GM13976 (cell line): ENCODE data around the gene C1QL2.

Experiments used
- DNase-seq: peaks from one replicate; pipeline ENCODE4 v3.0.0; 2012; ENCODE audit warnings: low spot score
- CTCF ChIP-seq: IDR thresholded peaks from 2 replicates; pipeline ENCODE4 v1.5.1; 2012; ENCODE audit warnings: borderline replicate concordance, mild to moderate bottlenecking; ENCODE audit not compliant: insufficient read depth; ENCODE audit errors: extremely low read depth, missing control alignments, control extremely low read depth
- in situ Hi-C: fragments of 300-500 bp; cut with MboI; formaldehyde crosslinking; loops from one replicate; pipeline ENCODE4 v1.12.0; 2022; ENCODE audit warnings: low sequenced_read_pairs, mixed read lengths, inconsistent platforms; ENCODE audit not compliant: unreplicated experiment

The C1QL2 gene

GRCh38 chr2:119117408-119117807, 41.1 kb downstream of the C1QL2 start:
- no peak for DNase-seq
- in situ Hi-C loops: no loop called here
- TF ChIP-seq CTCF: no peak

- no peak for TF ChIP-seq CTCF
- in situ Hi-C loops: no loop called here
- DNase-seq: no peak
Measured at GRCh38 chr2:119116411-119117295, 41.9 kb downstream of the C1QL2 start.

- DNase-seq: no peak
- in situ Hi-C loops: no loop called here
- TF ChIP-seq CTCF: no peak
Measured at GRCh38 chr2:119114266-119114665, 44.3 kb downstream of the C1QL2 start.

- TF ChIP-seq CTCF: no peak
- no peak for DNase-seq
- in situ Hi-C loops: no loop called here
Measured at GRCh38 chr2:119113489-119113770, 45.1 kb downstream of the C1QL2 start.

- in situ Hi-C loops: no loop called here
Measured at GRCh38 chr2:119112770-119113488, 45.6 kb downstream of the C1QL2 start.

GRCh38 chr2:119112230-119112629, 46.3 kb downstream of the C1QL2 start:
- no peak for TF ChIP-seq CTCF
- in situ Hi-C loops: no loop called here
- DNase-seq: no peak

More at GRCh38 chr2:119112770-119113488, 45.6 kb downstream of the C1QL2 start:
- TF ChIP-seq CTCF: no peak
- DNase-seq: no peak
